Spleen (tissue), 11 donors: Measurements from ENCODE around the gene PI4K2B. TPM values are rescaled to one million over a fixed set of nuclear protein-coding genes. Genes with fewer than 3 reads are reported as not detected.

Source experiments
- DNase-seq: peaks from one replicate; pipeline ENCODE4 v3.0.0-alpha.2; 2020
- H3K27ac ChIP-seq, 8 donors: fragments of 200-600 bp; sonication (generic) in 7 of 8; 1 replicate in 4 of 8; 2 replicates in 4 of 8; pipeline versions ENCODE4 v1.5.0 to v1.8.0; 2016 to 2021; ENCODE audit warnings: inconsistent platforms in 4 of 8, mild to moderate bottlenecking in 4 of 8, moderate library complexity in 1 of 8
- H3K27me3 ChIP-seq, 7 donors: fragments of 200-600 bp; sonication (generic) in 6 of 7; replicated peaks in 1 of 7; 1 replicate in 4 of 7; 2 replicates in 3 of 7; pipeline versions ENCODE4 v1.5.0 to v1.8.0; 2016 to 2021; ENCODE audit warnings: inconsistent platforms in 3 of 7, mild to moderate bottlenecking in 1 of 7
- H3K36me3 ChIP-seq, 6 donors: fragments of 200-600 bp; sonication (generic) in 5 of 6; 1 replicate in 4 of 6; 2 replicates in 2 of 6; pipeline versions ENCODE4 v1.5.0 to v1.8.0; 2016 to 2021; ENCODE audit warnings: inconsistent platforms in 2 of 6
- H3K4me1 ChIP-seq, 6 donors: fragments of 200-600 bp; sonication (generic) in 5 of 6; 1 replicate in 3 of 6; 2 replicates in 3 of 6; pipeline versions ENCODE4 v1.5.0 to v1.8.0; 2016 to 2021; ENCODE audit warnings: inconsistent platforms in 3 of 6
- H3K4me3 ChIP-seq, 8 donors: fragments of 200-600 bp; sonication (generic) in 7 of 8; 1 replicate in 4 of 8; 2 replicates in 4 of 8; pipeline versions ENCODE4 v1.5.0 to v1.8.0; 2016 to 2021; ENCODE audit warnings: inconsistent platforms in 4 of 8, mild to moderate bottlenecking in 4 of 8, moderate library complexity in 2 of 8
- H3K9me3 ChIP-seq, 8 donors: fragments of 200-600 bp; sonication (generic) in 7 of 8; 1 replicate in 4 of 8; 2 replicates in 4 of 8; pipeline versions ENCODE4 v1.5.0 to v1.8.0; 2016 to 2021; ENCODE audit warnings: inconsistent platforms in 4 of 8
- CTCF ChIP-seq, 11 experiments: fragments of 200-600 bp in 7 of 11; fragments of 450-650 bp in 4 of 11; sonication (generic) in 4 of 11; IDR thresholded peaks in 8 of 11; conservative IDR thresholded peaks in 3 of 11; 1 replicate in 7 of 11; 2 replicates in 4 of 11; pipeline versions ENCODE4 v1.4.0 to v1.8.0; 2016 to 2021; ENCODE audit warnings: antibody characterized with exemption in 11 of 11, inconsistent platforms in 4 of 11, mild to moderate bottlenecking in 1 of 11
- POLR2A ChIP-seq, 3 donors: fragments of 450-650 bp; IDR thresholded peaks; one replicate each; pipeline ENCODE4 v1.5.1; 2017; ENCODE audit warnings: antibody characterized with exemption in 3 of 3, mild to moderate bottlenecking in 1 of 3
- POLR2AphosphoS5 ChIP-seq, 3 donors: sonication (generic); formaldehyde crosslinking; IDR thresholded peaks; one replicate each; pipeline ENCODE4 v1.5.1; 2017; ENCODE audit warnings: antibody characterized with exemption in 3 of 3
- WGBS, 5 donors: extraction: QIAGEN DNeasy Blood & Tissue Kit in 3 of 5; methylation state at CpG; one replicate each; pipeline versions ENCODE4 v1.1.5 to v1.1.7; 2013 to 2018; 5-methylcytosine and 5-hydroxymethylcytosine counted together
- intact Hi-C: fragments of 100-400 bp; cut with DNase I; formaldehyde crosslinking; loops from one replicate; pipeline ENCODE4 v1.15.0; 2023; ENCODE audit warnings: low total_unique reads
- polyA plus RNA-seq, 3 donors: library from polyadenylated mRNA; stranded (reverse); fragments of 200-250 nt; gene quantifications; one replicate each; pipeline ENCODE4 v1.2.1, GENCODE V29; 2013
- total RNA-seq, 7 donors: library from RNA; depleted of rRNA in 3 of 7; stranded (reverse); fragments of >200 nt in 3 of 7; fragmentation: NEBNext Ultra II Directional in 4 of 7; extraction: Animal tissue kit (Norgen Biotek cat#: 25700) in 4 of 7; gene quantifications; one replicate each; pipeline versions ENCODE4 v1.1.0 to v1.2.1, GENCODE V29; 2016 to 2021
- donor health status: healthy with polysubstance abuse.
- donor health status: DM: no; HTN: no; CAD: no; lungs with moderate emphysema.
- donor health status: DM: no; HTN: no; CAD: no.
- donor health status: Bipolar disorder and iron deficiency.
- donor health status: healthy.
- donor health status: DM: no; HTN: no; CAD: no.
- donor health status: DM: yes; HTN: yes; CAD: no.

Gene PI4K2B
- total and polyA plus RNA-seq, 10 donors = 6.1 to 19.6 (median 15.3) TPM

GRCh38 chr4:25312496-25313200 lies 78.8 kb downstream of the PI4K2B start, which contains the start of gene ZCCHC4:
ZCCHC4 (plus strand) TSS chr4:25312774; CDS start chr4:25312810, 36 bp downstream.
- Histone ChIP-seq H3K36me3 (peaks cover 0 to 31% (median 16%) of the 10 kb centered on the region in 6 donors), H3K27me3 (peaks cover 0 to 4% (median 0%) of the 10 kb centered on the region in 7 donors), H3K27ac (peak within 1 kb of the TSS; percentile 58 to 86 (median 80)), H3K4me3 (peak within 1 kb of the TSS; percentile 40 to 80 (median 68)), H3K4me1 (peaks cover 0 to 44% (median 21%) of the 10 kb centered on the region in 6 donors), H3K9me3 (no peaks in the 10 kb centered on the region)
- TF ChIP-seq POLR2AphosphoS5 (IDR thresholded peaks at IDR 0.05) (peak; percentile 82 to 88 (median 85)), CTCF (IDR thresholded peaks at IDR 0.05 in 8 of 11, conservative IDR thresholded peaks at IDR 0.05 in 3 of 11) (peak; percentile 83 to 100 (median 100)), POLR2A (IDR thresholded peaks at IDR 0.05) (peak in 1 of 3 donors; percentile 19)
- peak; percentile 98 for DNase-seq
- intact Hi-C loops = loop anchor here (5.0 to 10.0 kb wide), 2 partner anchors 78 to 150 kb away; partner anchors contain the start of genes PI4K2B and SEPSECS
- WGBS, 5 donors = 0 to 1% (median 1%) methylated on average over 11 to 40 of the region's 40 CpGs

GRCh38 chr4:25313201-25313895 lies 79.5 kb downstream of the PI4K2B start:
- Histone ChIP-seq H3K27me3 (no peaks in the 10 kb centered on the region), H3K27ac (peak overlapping the region in 6 of 8 donors; percentile 58 to 86 (median 82)), H3K9me3 (no peaks in the 10 kb centered on the region), H3K4me3 (peak overlapping the region; percentile 40 to 80 (median 68)), H3K4me1 (peaks cover 0 to 44% (median 21%) of the 10 kb centered on the region in 6 donors), H3K36me3 (peaks cover 0 to 38% (median 16%) of the 10 kb centered on the region in 6 donors)
- no peak for TF ChIP-seq POLR2AphosphoS5 (IDR thresholded peaks at IDR 0.05)
- no peak for TF ChIP-seq CTCF (IDR thresholded peaks at IDR 0.05 in 8 of 11, conservative IDR thresholded peaks at IDR 0.05 in 3 of 11)
- TF ChIP-seq POLR2A (IDR thresholded peaks at IDR 0.05) = no peak
- DNase-seq = no peak
- 22 to 34% (median 33%) methylated on average over 23 of the region's 23 CpGs for WGBS, 5 donors
- intact Hi-C loops = loop anchor here (5.0 to 10.0 kb wide), 2 partner anchors 79 to 151 kb away; partner anchors contain the start of genes PI4K2B and SEPSECS

GRCh38 chr4:25320336-25320735 lies 86.5 kb downstream of the PI4K2B start:
- TF ChIP-seq POLR2AphosphoS5 (IDR thresholded peaks at IDR 0.05) (no peak), POLR2A (IDR thresholded peaks at IDR 0.05) (no peak), CTCF (IDR thresholded peaks at IDR 0.05 in 8 of 11, conservative IDR thresholded peaks at IDR 0.05 in 3 of 11) (no peak)
- 70 to 92% (median 89%) methylated on average over 2 of the region's 2 CpGs for WGBS, 5 donors
- H3K4me1 ChIP-seq = no peaks in the 10 kb centered on the region
- H3K27ac ChIP-seq = no peak overlapping the region
- no peak for DNase-seq
- intact Hi-C loops = no loop called here
- H3K36me3 ChIP-seq = peaks cover 0 to 74% (median 17%) of the 10 kb centered on the region in 6 donors
- no peak overlapping the region for H3K4me3 ChIP-seq
- no peaks in the 10 kb centered on the region for H3K27me3 ChIP-seq
- H3K9me3 ChIP-seq = no peaks in the 10 kb centered on the region
